Body of pancreas (tissue), 4 donors: ENCODE data around the gene INF2.
A peak's percentile ranks its signal among the peaks of the same experiment; 100 is the strongest.

Source experiments
- POLR2A ChIP-seq, 3 donors: fragments of 450-650 bp; IDR thresholded peaks; one replicate each; pipeline ENCODE4 v1.6.1; 2016; ENCODE audit warnings: antibody characterized with exemption in 3 of 3, mild to moderate bottlenecking in 2 of 3
- TF ChIP-seq, protein P1 (sequence below), 7 experiments: fragments of 450-650 bp in 4 of 7; fragments of 200-600 bp in 3 of 7; sonication (generic) in 3 of 7; IDR thresholded peaks; one replicate each; pipeline ENCODE4 v1.5.1; 2016 to 2019; ENCODE audit warnings: antibody characterized with exemption in 7 of 7

DNA sequence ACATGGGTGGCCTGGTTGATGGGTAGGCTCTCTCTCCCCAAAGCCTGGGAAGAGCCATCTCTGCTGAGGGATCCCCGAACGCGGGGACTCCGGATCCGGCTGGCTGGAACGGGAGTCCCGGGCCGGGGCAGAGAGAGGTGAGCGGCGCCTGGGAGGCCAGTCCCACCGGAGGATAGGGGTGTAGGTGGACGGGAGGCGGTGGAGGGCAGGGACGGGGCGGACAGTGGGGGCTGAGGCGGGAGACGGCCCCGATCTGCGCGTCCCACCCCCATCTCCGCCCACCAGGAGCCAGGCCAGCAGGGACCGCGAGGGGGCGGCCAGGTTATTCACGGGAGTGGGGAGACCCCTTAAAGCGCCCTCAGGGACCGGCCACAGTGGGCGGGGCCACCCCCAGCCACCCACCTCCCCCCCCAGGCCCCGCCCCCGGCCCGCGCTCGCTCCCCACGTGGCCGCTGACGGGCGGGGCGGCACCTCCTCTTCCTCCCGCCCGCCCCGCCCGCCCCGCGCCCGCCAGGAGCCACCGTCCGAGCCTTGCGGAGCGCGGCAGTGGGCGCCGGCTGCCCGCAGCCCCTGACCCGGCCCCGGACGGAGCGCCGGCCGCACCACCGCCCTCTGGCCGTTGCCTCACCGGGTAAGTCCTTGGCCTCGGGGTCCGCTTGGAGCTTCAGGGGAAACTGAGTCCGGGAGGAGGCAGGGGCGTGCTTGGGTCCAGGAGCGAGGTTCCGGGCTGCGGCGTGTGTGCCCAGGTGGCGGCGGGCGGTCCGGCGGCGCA, at the start of gene INF2:
- peak in 2 of 3 donors; percentile 22 to 36 for TF ChIP-seq POLR2A (IDR thresholded peaks at IDR 0.05)
- TF ChIP-seq, protein P1, sequence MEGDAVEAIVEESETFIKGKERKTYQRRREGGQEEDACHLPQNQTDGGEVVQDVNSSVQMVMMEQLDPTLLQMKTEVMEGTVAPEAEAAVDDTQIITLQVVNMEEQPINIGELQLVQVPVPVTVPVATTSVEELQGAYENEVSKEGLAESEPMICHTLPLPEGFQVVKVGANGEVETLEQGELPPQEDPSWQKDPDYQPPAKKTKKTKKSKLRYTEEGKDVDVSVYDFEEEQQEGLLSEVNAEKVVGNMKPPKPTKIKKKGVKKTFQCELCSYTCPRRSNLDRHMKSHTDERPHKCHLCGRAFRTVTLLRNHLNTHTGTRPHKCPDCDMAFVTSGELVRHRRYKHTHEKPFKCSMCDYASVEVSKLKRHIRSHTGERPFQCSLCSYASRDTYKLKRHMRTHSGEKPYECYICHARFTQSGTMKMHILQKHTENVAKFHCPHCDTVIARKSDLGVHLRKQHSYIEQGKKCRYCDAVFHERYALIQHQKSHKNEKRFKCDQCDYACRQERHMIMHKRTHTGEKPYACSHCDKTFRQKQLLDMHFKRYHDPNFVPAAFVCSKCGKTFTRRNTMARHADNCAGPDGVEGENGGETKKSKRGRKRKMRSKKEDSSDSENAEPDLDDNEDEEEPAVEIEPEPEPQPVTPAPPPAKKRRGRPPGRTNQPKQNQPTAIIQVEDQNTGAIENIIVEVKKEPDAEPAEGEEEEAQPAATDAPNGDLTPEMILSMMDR (IDR thresholded peaks at IDR 0.05): no peak
